Measurements from ENCODE around the gene SPDYE8.
"Not testable (repeated sequence)": the region's sequence is repeated elsewhere in the genome, so short reads cannot be mapped to it uniquely, and the experiment has no call there.

GRCh38 chr7:72990146-72990913, 39.2 kb downstream of the SPDYE8 start:
- TF ChIP-seq CTCF (IDR thresholded peaks at IDR 0.05); ZFX (IDR thresholded peaks at IDR 0.05; ENCODE audit: borderline replicate concordance): not testable (repeated sequence)

All from 22Rv1 (cell line).